GM12878 (cell line): ENCODE data around the gene CDH4. TPM values are rescaled to one million over a fixed set of nuclear protein-coding genes. Genes with fewer than 3 reads are reported as not detected.

Experiments used
- ATAC-seq: fragments of 200-7000 bp; cut with Tn5 transposase; 3 replicates; pipeline ENCODE4 v1.9.1; 2020; ENCODE audit warnings: mild to moderate bottlenecking, moderate library complexity
- BruUV-seq: library from RNA; stranded (reverse); fragments of 400-500 nt; replicated peaks from 2 replicates; lab custom pipeline; 2021; lab: Mats Ljungman, UMichigan
- CTCF ChIA-PET: fragments of 300-600 bp; sonication (Branson Sonifier 250); formaldehyde crosslinking; extraction: SDS; loops from one replicate; lab custom pipeline; 2021; ENCODE audit warnings: inconsistent platforms; lab: Yijun Ruan, JAX
- POLR2A ChIA-PET: fragments of 350-600 bp; formaldehyde crosslinking; extraction: SDS; loops from one replicate; lab custom pipeline; 2021; ENCODE audit warnings: inconsistent platforms; lab: Charles Lee
- RAD21 ChIA-PET: fragments of 300-600 bp; sonication (Branson Sonifier 250); formaldehyde crosslinking; loops from one replicate; lab custom pipeline; 2023; ENCODE audit warnings: antibody characterized with exemption; ENCODE audit not compliant: unreplicated experiment; lab: Charles Lee
- SMC1A ChIA-PET: fragments of 300-600 bp; sonication (Branson Sonifier 250); formaldehyde crosslinking; loops from one replicate; lab custom pipeline; 2023; ENCODE audit not compliant: unreplicated experiment, uncharacterized antibody; lab: Charles Lee
- DNase-seq: peaks from one replicate; pipeline ENCODE4 v3.0.0-alpha.2; 2011; ENCODE audit warnings: low read depth, low spot score
- FAIRE-seq: peaks from 3 replicates; lab custom pipeline; 2011; peaks lifted over from hg19 to GRCh38; lab: Jason Lieb, UNC
- H2AFZ ChIP-seq: 2 replicates; pipeline ENCODE4 v1.6.0; 2011; ENCODE audit warnings: low read depth, low read length, control low read depth; ENCODE audit not compliant: control insufficient read depth
- H3K27ac ChIP-seq: 2 replicates; pipeline ENCODE4 v1.5.1; 2011; ENCODE audit warnings: control low read depth; ENCODE audit not compliant: control insufficient read depth, insufficient read depth
- H3K27me3 ChIP-seq, 2 experiments: replicated peaks in 1 of 2; 2 replicates each; pipeline versions ENCODE4 v1.6.0 to v1.6.1; 2011; ENCODE audit warnings: low read length in 1 of 2; ENCODE audit not compliant: control insufficient read depth in 2 of 2, insufficient read depth in 2 of 2
- H3K36me3 ChIP-seq, 2 experiments: 2 replicates each; pipeline ENCODE4 v1.5.1; 2011; ENCODE audit warnings: low read length in 1 of 2; ENCODE audit not compliant: control insufficient read depth in 2 of 2, insufficient read depth in 2 of 2
- H3K4me1 ChIP-seq: 2 replicates; pipeline ENCODE4 v1.6.1; 2011; ENCODE audit warnings: mild to moderate bottlenecking, low read length, moderate library complexity, mixed read lengths; ENCODE audit not compliant: control insufficient read depth, insufficient read depth
- H3K4me2 ChIP-seq: 2 replicates; pipeline ENCODE4 v1.6.0; 2011; ENCODE audit warnings: control low read depth; ENCODE audit not compliant: control insufficient read depth, insufficient read depth
- H3K4me3 ChIP-seq: fragments of 200-600 bp; sonication (generic); 2 replicates; pipeline ENCODE4 v1.5.1; 2016
- H3K79me2 ChIP-seq: 2 replicates; pipeline ENCODE4 v1.6.0; 2011; ENCODE audit warnings: low read length; ENCODE audit not compliant: control insufficient read depth, insufficient read depth
- H3K9ac ChIP-seq: 2 replicates; pipeline ENCODE4 v1.8.0; 2011; ENCODE audit warnings: low read length, control low read depth, mixed read lengths; ENCODE audit not compliant: control insufficient read depth, insufficient read depth
- H3K9me3 ChIP-seq: replicated peaks from 3 replicates; pipeline ENCODE4 v1.5.1; 2011; ENCODE audit warnings: mild to moderate bottlenecking, low read length; ENCODE audit not compliant: control insufficient read depth, insufficient read depth
- H4K20me1 ChIP-seq: 2 replicates; pipeline ENCODE4 v1.6.0; 2011; ENCODE audit not compliant: control insufficient read depth, insufficient read depth
- E4F1 ChIP-seq: fragments of 450-650 bp; IDR thresholded peaks from 2 replicates; pipeline ENCODE4 v1.6.1; 2018; ENCODE audit warnings: borderline replicate concordance, mild to moderate bottlenecking; ENCODE audit not compliant: partially characterized antibody
- HSF1 ChIP-seq: fragments of 150-350 bp; IDR thresholded peaks from 2 replicates; pipeline ENCODE4 v1.6.1; 2014; ENCODE audit warnings: mild to moderate bottlenecking, low read depth, low read length
- IRF4 ChIP-seq: IDR thresholded peaks from 2 replicates; pipeline ENCODE4 v1.6.1; 2011; ENCODE audit warnings: low read depth, low read length
- KLF5 ChIP-seq: fragments of 450-650 bp; IDR thresholded peaks from 2 replicates; pipeline ENCODE4 v1.6.1; 2014; ENCODE audit warnings: mild to moderate bottlenecking; ENCODE audit not compliant: partially characterized antibody
- NFIC ChIP-seq: IDR thresholded peaks from 2 replicates; pipeline ENCODE4 v1.6.1; 2012; ENCODE audit warnings: low read depth, mild to moderate bottlenecking, inconsistent platforms, low read length, moderate library complexity
- RBBP5 ChIP-seq: fragments of 200-600 bp; sonication (generic); conservative IDR thresholded peaks from 2 replicates; pipeline ENCODE4 v1.6.1; 2016
- RELA ChIP-seq: fragments of 450-650 bp; IDR thresholded peaks from 2 replicates; pipeline ENCODE4 v1.8.0; 2014; ENCODE audit warnings: borderline replicate concordance; ENCODE audit not compliant: partially characterized antibody
- ZNF687 ChIP-seq: fragments of 450-650 bp; IDR thresholded peaks from 2 replicates; pipeline ENCODE4 v1.6.1; 2017; ENCODE audit warnings: mild to moderate bottlenecking, moderate library complexity
- WGBS: methylation state at CpG from one replicate; pipeline ENCODE4 v1.1.6; 2016; ENCODE audit warnings: low lambda C conversion rate; ENCODE audit not compliant: insufficient replicate concordance, insufficient coverage; ENCODE audit errors: missing lambda C conversion rate; 5-methylcytosine and 5-hydroxymethylcytosine counted together
- in situ Hi-C: fragments of 300-500 bp; cut with MboI; formaldehyde crosslinking; loops from 9 replicates; pipeline ENCODE4 v1.14.3; 2018; ENCODE audit warnings: mixed read lengths
- intact Hi-C: fragments of 100-400 bp; cut with micrococcal nuclease; formaldehyde crosslinking; loops from one replicate; pipeline ENCODE4 v1.14.2; 2022; ENCODE audit not compliant: unreplicated experiment
- polyA plus RNA-seq, 11 experiments: library from polyadenylated mRNA; depleted of rRNA in 4 of 11; unstranded in 6 of 11; stranded (reverse) in 5 of 11; fragments of >200 nt; fragmentation: Nextera tagmentation in 4 of 11; fragmentation: Illumina TruSeq in 1 of 11; extraction: Ambion mirVana in 4 of 11; extraction: Trizol in 1 of 11; gene quantifications; 1 replicate in 1 of 11; 2 replicates in 10 of 11; pipeline versions ENCODE4 v1.2.1 to v1.2.3, GENCODE V29; 2011 to 2016; ENCODE audit warnings: inconsistent platforms in 2 of 11, missing spikeins in 2 of 11, low read depth in 1 of 11
- total RNA-seq, 4 experiments: library from RNA; depleted of rRNA in 3 of 4; stranded (reverse); fragments of >200 nt in 3 of 4; fragmentation: Illumina TruSeq in 1 of 4; extraction: Trizol in 1 of 4; gene quantifications; 2 replicates each; pipeline versions ENCODE4 v1.2.1 to v1.2.3, GENCODE V29; 2013 to 2021

Gene CDH4
- total and polyA plus RNA-seq, 10 of the 15 experiments (the other 5 are each of a cell fraction or from before 2014, with no cell fraction given) = not detected

- intact Hi-C loops = no loop called here
Observed at GRCh38 chr20:61532736-61533135, 280.7 kb downstream of the CDH4 start.

GRCh38 chr20:61533231-61533631 is 281.2 kb downstream of the CDH4 start:
- no peak overlapping the region for H2AFZ ChIP-seq
- no peaks in the 10 kb centered on the region for H4K20me1 ChIP-seq
- SMC1A ChIA-PET = no interaction called here
- H3K27ac ChIP-seq = no peak overlapping the region
- in situ Hi-C loops (no loop called here), intact Hi-C loops (no loop called here)
- ATAC-seq (no peak), FAIRE-seq (no peak), DNase-seq (no peak)
- no peaks in the 10 kb centered on the region for H3K79me2 ChIP-seq
- RAD21 ChIA-PET = no interaction called here
- no peak overlapping the region for H3K9ac ChIP-seq
- H3K36me3 ChIP-seq = no peaks in the 10 kb centered on the region
- H3K4me2 ChIP-seq = no peak overlapping the region
- H3K4me3 ChIP-seq = no peak overlapping the region
- no peaks in the 10 kb centered on the region for H3K27me3 ChIP-seq
- CTCF ChIA-PET = no interaction called here
- no peaks in the 10 kb centered on the region for H3K4me1 ChIP-seq
- 43% methylated on average over 18 of the region's 18 CpGs for WGBS
- no peaks in the 10 kb centered on the region; the same call in 2 of the 3 replicates for H3K9me3 ChIP-seq
- BruUV-seq = no TSS peak
- POLR2A ChIA-PET = no interaction called here
- TF ChIP-seq ZNF687 = no peak
- TF ChIP-seq E4F1 = no peak
- TF ChIP-seq HSF1 = no peak
- no peak for TF ChIP-seq NFIC
- TF ChIP-seq KLF5 = no peak
- TF ChIP-seq RELA = no peak

More at GRCh38 chr20:61532736-61533135, 280.7 kb downstream of the CDH4 start:
- ChIA-PET POLR2A (no interaction called here), RAD21 (no interaction called here), SMC1A (no interaction called here), CTCF (no interaction called here)
- in situ Hi-C loops = no loop called here
- Histone ChIP-seq H3K4me2 (no peak overlapping the region), H3K79me2 (no peaks in the 10 kb centered on the region), H3K9ac (no peak overlapping the region), H3K4me1 (no peaks in the 10 kb centered on the region), H3K4me3 (no peak overlapping the region), H4K20me1 (no peaks in the 10 kb centered on the region), H3K27me3 (no peaks in the 10 kb centered on the region), H3K27ac (no peak overlapping the region), H3K9me3 (no peaks in the 10 kb centered on the region; the same call in 2 of the 3 replicates), H2AFZ (no peak overlapping the region), H3K36me3 (no peaks in the 10 kb centered on the region)
- DNase-seq (no peak), ATAC-seq (no peak), FAIRE-seq (no peak)
- no TSS peak for BruUV-seq
- WGBS = 49% methylated on average over 8 of the region's 8 CpGs
- no peak for TF ChIP-seq RBBP5
- TF ChIP-seq IRF4 = no peak
